SK-N-MC (cell line): ENCODE measurements around the gene TTLL7.

Experiments
- DNase-seq: peaks from one replicate; pipeline ENCODE4 v3.0.0-alpha.2; 2011; ENCODE audit warnings: low read depth, low spot score
- H3K27ac ChIP-seq: fragments of 200-600 bp; sonication (generic); 2 replicates; pipeline ENCODE4 v1.5.1; 2016; ENCODE audit warnings: mixed run types
- H3K36me3 ChIP-seq: fragments of 200-600 bp; sonication (generic); 2 replicates; pipeline ENCODE4 v1.6.1; 2017; ENCODE audit warnings: antibody characterized with exemption, low read length, mixed read lengths; ENCODE audit not compliant: insufficient read depth
- H3K4me3 ChIP-seq: fragments of 200-600 bp; sonication (generic); 2 replicates; pipeline ENCODE4 v1.5.1; 2016
- H3K9ac ChIP-seq: fragments of 200-600 bp; sonication (generic); 2 replicates; pipeline ENCODE4 v1.8.0; 2017; ENCODE audit warnings: mixed run types, mixed read lengths; ENCODE audit not compliant: insufficient read length
- H3K9me3 ChIP-seq: fragments of 200-600 bp; sonication (generic); 2 replicates; pipeline ENCODE4 v1.6.1; 2017; ENCODE audit warnings: low read depth, mild to moderate bottlenecking, antibody characterized with exemption, low read length, moderate library complexity, mixed read lengths
- EZH2 ChIP-seq: fragments of 200-600 bp; sonication (generic); IDR thresholded peaks from one replicate; pipeline ENCODE4 v1.6.1; 2017; ENCODE audit warnings: antibody characterized with exemption
- FOXP2 ChIP-seq: optimal IDR thresholded peaks from 2 replicates; pipeline ENCODE3; 2011; ENCODE audit warnings: mild to moderate bottlenecking, moderate library complexity; ENCODE audit not compliant: insufficient read depth; ENCODE audit errors: extremely low read length, control extremely low read depth
- POLR2AphosphoS5 ChIP-seq: IDR thresholded peaks from 2 replicates; pipeline ENCODE4 v1.6.1; 2012; ENCODE audit warnings: mild to moderate bottlenecking, low read depth, low read length, borderline replicate concordance

The TTLL7 gene

DNA sequence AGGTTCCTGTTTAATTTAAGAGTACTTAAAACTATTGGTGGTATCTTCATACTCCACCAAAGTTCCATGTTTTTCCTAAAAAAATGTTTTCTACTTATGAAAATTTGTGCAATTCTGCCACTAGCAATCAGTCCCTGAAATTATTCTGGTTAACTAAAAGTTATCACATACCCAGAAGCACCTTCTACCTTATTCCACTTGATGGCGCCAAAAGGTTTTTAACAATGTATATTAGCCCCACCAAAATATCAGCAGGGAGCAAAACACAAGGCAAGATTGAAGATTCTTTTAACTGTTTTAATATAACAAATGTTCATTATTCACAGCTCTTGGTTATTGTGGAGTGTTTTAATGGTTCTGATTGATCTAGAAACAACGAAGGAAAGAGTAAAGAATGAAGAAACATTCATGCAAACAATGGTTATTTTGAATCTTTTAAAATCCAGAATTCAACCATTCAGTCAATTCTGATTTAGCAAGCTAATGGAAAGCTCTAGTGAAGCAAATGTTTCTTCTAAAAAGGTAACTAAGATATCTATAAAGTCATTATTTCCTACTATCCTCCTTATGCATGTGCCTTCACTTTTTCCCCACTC is 67.2 kb downstream of the TTLL7 start:
- Histone ChIP-seq H3K9ac (no peak overlapping the region), H3K27ac (no peak overlapping the region), H3K4me3 (no peak overlapping the region), H3K36me3 (no peaks in the 10 kb centered on the region), H3K9me3 (no peaks in the 10 kb centered on the region)
- TF ChIP-seq FOXP2 (no peak), EZH2 (no peak), POLR2AphosphoS5 (no peak)
- peak; percentile 24 for DNase-seq

DNA sequence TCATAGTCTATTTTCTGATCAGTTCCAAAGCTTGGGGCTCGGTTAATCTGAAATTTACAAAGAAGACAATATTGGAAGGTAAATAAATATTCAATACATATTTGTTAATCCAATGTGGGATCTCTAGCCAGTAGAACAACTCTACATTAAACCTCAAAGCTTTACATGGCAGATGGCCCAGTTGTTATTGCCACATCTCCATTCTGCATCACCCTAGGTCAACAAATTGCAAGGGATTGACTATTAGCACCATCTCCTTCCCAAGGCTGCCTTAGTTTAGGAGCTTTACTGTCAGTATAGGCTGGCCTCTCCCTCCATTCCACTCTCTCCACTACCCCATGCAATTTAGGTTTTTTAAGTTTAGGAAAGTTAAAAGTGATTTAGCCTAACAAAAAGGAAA is 69.7 kb downstream of the TTLL7 start:
- Histone ChIP-seq H3K9ac (no peak overlapping the region), H3K9me3 (no peaks in the 10 kb centered on the region), H3K27ac (no peak overlapping the region), H3K4me3 (no peak overlapping the region), H3K36me3 (no peaks in the 10 kb centered on the region)
- TF ChIP-seq EZH2: no peak
- no peak for TF ChIP-seq POLR2AphosphoS5
- no peak for TF ChIP-seq FOXP2
- DNase-seq: no peak

DNA sequence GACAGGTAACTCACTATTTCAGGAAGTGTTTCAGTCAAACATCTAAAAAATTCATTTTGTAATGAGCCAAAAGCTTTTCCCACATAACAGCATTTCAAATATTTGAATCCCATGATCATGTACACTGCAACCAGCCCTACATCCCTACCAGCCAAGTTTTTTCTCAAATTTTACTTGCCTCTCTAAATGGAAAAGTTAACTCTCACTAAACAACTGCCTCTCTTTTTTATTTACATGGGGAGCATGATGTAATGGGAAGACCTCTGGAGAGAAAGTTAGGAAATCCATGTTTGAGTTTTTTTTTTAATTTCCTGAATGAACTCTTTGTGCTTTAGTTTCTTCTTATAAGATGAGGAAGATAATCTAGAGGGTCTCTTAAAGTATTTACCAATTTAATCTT is 70.5 kb downstream of the TTLL7 start:
- TF ChIP-seq EZH2 (no peak), FOXP2 (no peak), POLR2AphosphoS5 (no peak)
- H3K9ac ChIP-seq: no peak overlapping the region
- no peak for DNase-seq

DNA sequence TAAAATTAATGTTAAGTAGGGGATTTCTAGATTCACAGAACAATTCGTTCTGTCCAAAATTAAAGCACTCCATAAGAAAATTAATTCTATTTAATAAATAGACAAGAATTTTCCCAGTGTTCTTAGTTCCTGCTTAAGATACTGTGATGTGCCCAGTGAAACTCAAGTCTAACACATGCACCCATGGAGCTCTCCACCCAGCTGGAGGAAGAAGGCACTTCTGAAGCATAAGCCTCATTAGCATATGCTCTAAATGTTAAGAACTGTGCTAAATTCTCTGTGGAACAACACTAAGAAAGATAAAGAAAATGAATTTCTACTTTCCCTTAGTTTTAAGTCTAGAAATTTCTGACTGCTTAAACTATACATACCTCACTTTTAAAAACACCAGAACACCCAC is 71.2 kb downstream of the TTLL7 start:
- Histone ChIP-seq H3K27ac (peak overlapping the region; percentile 40; the same call in 1 of the 2 replicates), H3K36me3 (no peaks in the 10 kb centered on the region), H3K9ac (no peak overlapping the region), H3K4me3 (peak overlapping the region; percentile 20; the same call in 1 of the 2 replicates), H3K9me3 (no peaks in the 10 kb centered on the region)
- no peak for TF ChIP-seq POLR2AphosphoS5
- no peak for TF ChIP-seq FOXP2
- TF ChIP-seq EZH2: no peak
- DNase-seq: peak; percentile 35

More for the DNA sequence above, 70.5 kb downstream of the TTLL7 start:
- H3K9me3 ChIP-seq: no peaks in the 10 kb centered on the region
- H3K4me3 ChIP-seq: no peak overlapping the region
- H3K36me3 ChIP-seq: no peaks in the 10 kb centered on the region
- peak overlapping the region; percentile 40; the same call in 1 of the 2 replicates for H3K27ac ChIP-seq

DNA sequence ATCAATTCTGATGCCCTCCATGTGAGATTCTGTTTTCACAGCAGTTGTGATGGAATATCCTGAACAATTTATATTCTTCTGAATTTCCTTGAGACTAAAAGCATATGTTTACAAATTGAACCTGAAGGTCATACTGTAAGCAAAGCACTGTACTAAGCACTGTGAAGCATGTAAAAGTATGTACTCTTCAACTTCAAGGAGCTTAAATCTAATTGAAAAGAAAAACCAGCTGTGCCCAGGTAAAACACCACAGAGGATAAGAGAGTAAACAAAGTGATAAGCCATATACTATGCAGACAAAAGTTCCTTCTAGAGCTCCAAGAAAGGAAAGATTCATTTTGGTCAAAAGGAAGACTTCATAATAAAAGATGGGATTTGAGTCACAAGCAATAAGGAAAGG is 71.9 kb downstream of the TTLL7 start:
- Histone ChIP-seq H3K9me3 (no peaks in the 10 kb centered on the region), H3K36me3 (no peaks in the 10 kb centered on the region), H3K4me3 (no peak overlapping the region), H3K27ac (no peak overlapping the region), H3K9ac (no peak overlapping the region)
- no peak for DNase-seq
- TF ChIP-seq FOXP2 (no peak), EZH2 (no peak), POLR2AphosphoS5 (no peak)

DNA sequence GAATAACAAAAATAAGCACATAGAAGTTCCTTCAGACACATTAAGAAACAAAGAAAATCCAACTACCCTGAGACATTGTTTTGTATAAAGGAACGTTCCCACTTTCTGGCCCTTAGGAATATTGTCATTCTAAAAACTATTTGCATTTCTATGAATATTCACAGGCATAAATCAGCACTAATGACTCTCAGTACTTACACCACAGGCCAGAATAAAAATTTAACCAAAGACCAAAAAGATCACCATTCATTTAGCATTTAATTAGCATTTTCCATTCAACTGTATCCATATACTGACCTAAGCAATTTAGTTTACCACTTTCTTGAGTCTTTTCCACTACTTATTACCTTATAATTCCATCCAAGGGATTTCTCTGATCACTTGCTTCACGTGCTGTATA is 75.4 kb downstream of the TTLL7 start:
- Histone ChIP-seq H3K36me3 (no peaks in the 10 kb centered on the region), H3K4me3 (no peak overlapping the region), H3K27ac (no peak overlapping the region), H3K9ac (no peak overlapping the region), H3K9me3 (no peaks in the 10 kb centered on the region)
- no peak for TF ChIP-seq FOXP2
- no peak for DNase-seq

DNA sequence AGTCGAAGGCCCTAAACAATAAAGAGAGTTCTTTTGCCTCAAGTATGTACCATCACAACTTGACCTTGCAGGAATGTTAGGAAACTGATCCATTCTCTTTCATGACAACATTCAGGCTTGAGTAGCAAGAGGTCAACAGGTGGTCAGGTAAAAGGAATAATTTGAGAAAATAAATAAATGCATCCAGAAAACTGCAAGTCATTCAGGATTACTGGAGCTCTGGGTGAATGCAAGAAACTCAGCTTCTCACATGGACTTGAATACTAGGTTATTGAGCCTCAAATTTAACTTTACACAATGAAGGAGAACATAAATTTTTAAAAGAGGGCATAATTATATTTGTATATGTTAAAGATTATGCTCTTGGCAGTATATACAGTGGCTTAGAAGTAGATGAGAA is 76.5 kb downstream of the TTLL7 start:
- TF ChIP-seq POLR2AphosphoS5: no peak
- TF ChIP-seq EZH2: no peak
- no peak for TF ChIP-seq FOXP2
- no peak overlapping the region for H3K27ac ChIP-seq

DNA sequence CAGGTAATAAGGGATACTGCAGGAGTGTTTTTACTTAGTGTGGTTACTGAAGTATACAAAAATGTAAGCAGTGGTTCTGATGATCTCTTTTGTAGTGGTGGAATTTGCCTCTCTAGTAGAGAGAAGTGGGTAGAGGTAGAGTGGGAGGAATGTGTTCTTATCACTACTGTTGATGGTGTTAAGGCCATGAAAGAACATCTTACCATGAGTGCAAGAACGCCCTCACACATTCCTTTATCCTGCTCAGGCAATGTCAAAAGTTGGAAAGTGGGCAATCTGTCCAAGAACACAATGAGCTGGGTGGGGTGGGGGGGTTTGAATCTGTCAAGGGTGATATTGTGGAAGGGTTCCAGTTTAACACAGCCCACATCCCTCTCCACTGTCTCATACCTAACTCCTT is 78.6 kb downstream of the TTLL7 start:
- no peak overlapping the region for H3K27ac ChIP-seq
- no peak for DNase-seq
- H3K9me3 ChIP-seq: no peaks in the 10 kb centered on the region
- H3K36me3 ChIP-seq: no peaks in the 10 kb centered on the region
- no peak overlapping the region for H3K9ac ChIP-seq
- no peak overlapping the region for H3K4me3 ChIP-seq
- no peak for TF ChIP-seq EZH2
- TF ChIP-seq FOXP2: no peak
- no peak for TF ChIP-seq POLR2AphosphoS5

More for the DNA sequence above, 76.5 kb downstream of the TTLL7 start:
- no peak overlapping the region for H3K4me3 ChIP-seq
- no peaks in the 10 kb centered on the region for H3K9me3 ChIP-seq
- no peak overlapping the region for H3K9ac ChIP-seq
- no peak for DNase-seq
- no peaks in the 10 kb centered on the region for H3K36me3 ChIP-seq

DNA sequence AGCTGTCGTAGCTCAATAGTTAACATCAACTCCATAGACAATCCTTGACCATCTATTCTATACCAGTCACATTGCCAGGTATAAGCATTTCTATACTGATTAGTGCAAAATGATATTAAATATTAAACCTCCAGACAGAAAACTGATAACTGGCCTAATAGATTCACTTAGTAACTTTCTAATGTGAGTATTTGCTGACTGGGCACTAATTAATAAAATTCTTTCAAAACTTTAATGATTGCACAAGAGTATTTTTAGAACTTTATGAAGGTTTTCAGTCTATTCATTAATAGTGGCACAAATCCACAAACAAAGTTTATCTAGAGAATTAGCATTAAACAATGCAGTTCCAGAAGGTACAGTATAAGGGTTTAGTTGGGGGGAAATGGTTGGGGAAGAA is 79.1 kb downstream of the TTLL7 start:
- Histone ChIP-seq H3K9me3 (no peaks in the 10 kb centered on the region), H3K36me3 (no peaks in the 10 kb centered on the region), H3K9ac (no peak overlapping the region), H3K27ac (no peak overlapping the region), H3K4me3 (no peak overlapping the region)
- no peak for TF ChIP-seq POLR2AphosphoS5
- no peak for TF ChIP-seq EZH2
- TF ChIP-seq FOXP2: no peak
- no peak for DNase-seq
